ENCODE results near the gene ZNF891. TPM values are rescaled to one million over a fixed set of nuclear protein-coding genes. Genes with fewer than 3 reads are reported as not detected.
A peak's percentile ranks its signal among the peaks of the same experiment; 100 is the strongest.

ZNF891 gene
- total RNA-seq, 1 experiment from 2014 or later, result 2.0 TPM

GRCh38 chr12:133083345-133083744 is 46.7 kb downstream of the ZNF891 start:
- peaks cover 32% of the 10 kb centered on the region for H3K9me3 Mint-ChIP-seq (ENCODE audit: unreplicated experiment)
- H3K27me3 Mint-ChIP-seq (ENCODE audit: insufficient read depth, unreplicated experiment), result no peaks in the 10 kb centered on the region
- no peaks in the 10 kb centered on the region for H3K4me1 Mint-ChIP-seq (ENCODE audit: low read depth, unreplicated experiment)
- intact Hi-C loops (cut with micrococcal nuclease; ENCODE audit: unreplicated experiment), result no loop called here
- Histone ChIP-seq H3K9me3 (peaks cover 41% of the 10 kb centered on the region), H3K27me3 (replicated peaks; ENCODE audit: control insufficient read depth, insufficient read depth, low read length) (no peaks in the 10 kb centered on the region), H3K36me3 (ENCODE audit: control insufficient read depth, insufficient read depth, low read length) (peaks cover 10% of the 10 kb centered on the region), H3K4me3 (ENCODE audit: low read depth, low read length) (no peak overlapping the region), H3K4me1 (no peaks in the 10 kb centered on the region)
- no peak overlapping the region for H3K4me3 Mint-ChIP-seq (ENCODE audit: unreplicated experiment)
- TF ChIP-seq CTCF (IDR thresholded peaks at IDR 0.05; ENCODE audit: insufficient read depth in 1 of 2, low read depth in 1 of 2, low read length in 1 of 2, severe bottlenecking in 1 of 2, unreplicated experiment in 1 of 2), result no peak
- DNase-seq, result no peak
- ChIA-PET POLR2A (no interaction called here), CTCF (no interaction called here)
- H3K36me3 Mint-ChIP-seq (ENCODE audit: insufficient read depth, unreplicated experiment), result peaks cover 64% of the 10 kb centered on the region
- no peak overlapping the region for H3K27ac Mint-ChIP-seq (ENCODE audit: unreplicated experiment)
- BruUV-seq (replicated peaks), result no TSS peak

GRCh38 chr12:133081159-133081780 is 48.8 kb downstream of the ZNF891 start:
- Histone ChIP-seq H3K9me3 (peaks cover 46% of the 10 kb centered on the region), H3K27me3 (replicated peaks; ENCODE audit: control insufficient read depth, insufficient read depth, low read length) (no peaks in the 10 kb centered on the region), H3K36me3 (ENCODE audit: control insufficient read depth, insufficient read depth, low read length) (peaks cover 10% of the 10 kb centered on the region), H3K4me1 (no peaks in the 10 kb centered on the region), H3K4me3 (ENCODE audit: low read depth, low read length) (peak overlapping the region; percentile 72)
- intact Hi-C loops (cut with micrococcal nuclease; ENCODE audit: unreplicated experiment), result loop anchor here (2.0 kb wide), 1 partner anchor 124 kb away; the partner anchor contains the start of gene ZNF605
- Mint-ChIP-seq H3K27ac (ENCODE audit: unreplicated experiment) (no peak overlapping the region), H3K4me1 (ENCODE audit: low read depth, unreplicated experiment) (no peaks in the 10 kb centered on the region), H3K4me3 (ENCODE audit: unreplicated experiment) (no peak overlapping the region), H3K9me3 (ENCODE audit: unreplicated experiment) (peaks cover 33% of the 10 kb centered on the region), H3K36me3 (ENCODE audit: insufficient read depth, unreplicated experiment) (peaks cover 50% of the 10 kb centered on the region), H3K27me3 (ENCODE audit: insufficient read depth, unreplicated experiment) (no peaks in the 10 kb centered on the region)
- CTCF ChIA-PET, result no interaction called here
- no peak for TF ChIP-seq CTCF (IDR thresholded peaks at IDR 0.05; ENCODE audit: insufficient read depth in 1 of 2, low read depth in 1 of 2, low read length in 1 of 2, severe bottlenecking in 1 of 2, unreplicated experiment in 1 of 2)
- DNase-seq, result no peak
- BruUV-seq (replicated peaks), result no TSS peak
- POLR2A ChIA-PET, result interaction anchor here (0.5 to 1.0 kb wide), 2 partner anchors 8 to 95 kb away, joined by 3 to 5 read pairs; partner anchors contain the start of gene ZNF26

- DNase-seq, result peak; percentile 97
- peaks cover 43% of the 10 kb centered on the region for H3K9me3 ChIP-seq
- Mint-ChIP-seq H3K9me3 (ENCODE audit: unreplicated experiment) (peaks cover 36% of the 10 kb centered on the region), H3K36me3 (ENCODE audit: insufficient read depth, unreplicated experiment) (peaks cover 45% of the 10 kb centered on the region), H3K27ac (ENCODE audit: unreplicated experiment) (no peak within 1 kb of the TSS), H3K4me3 (ENCODE audit: unreplicated experiment) (no peak within 1 kb of the TSS), H3K27me3 (ENCODE audit: insufficient read depth, unreplicated experiment) (no peaks in the 10 kb centered on the region), H3K4me1 (ENCODE audit: low read depth, unreplicated experiment) (no peaks in the 10 kb centered on the region)
- H3K4me1 ChIP-seq, result no peaks in the 10 kb centered on the region
- intact Hi-C loops (cut with micrococcal nuclease; ENCODE audit: unreplicated experiment), result loop anchor here (1.0 to 2.0 kb wide), 5 partner anchors 43 to 124 kb away; partner anchors contain the start of genes ZNF10, ZNF26, ZNF268 and ZNF605
- H3K27me3 ChIP-seq (replicated peaks; ENCODE audit: control insufficient read depth, insufficient read depth, low read length), result no peaks in the 10 kb centered on the region
- peak in 1 of 2 experiments; percentile 16 for TF ChIP-seq CTCF (IDR thresholded peaks at IDR 0.05; ENCODE audit: insufficient read depth in 1 of 2, low read depth in 1 of 2, low read length in 1 of 2, severe bottlenecking in 1 of 2, unreplicated experiment in 1 of 2)
- peaks cover 10% of the 10 kb centered on the region for H3K36me3 ChIP-seq (ENCODE audit: control insufficient read depth, insufficient read depth, low read length)
- POLR2A ChIA-PET, result interaction anchor here (0.5 to 1.1 kb wide), 9 partner anchors 43 to 251 kb away, joined by 3 to 14 read pairs (median 5); partner anchors contain the start of genes ZNF10, ZNF26, ZNF268 and ZNF605
- CTCF ChIA-PET, result interaction anchor here (1.1 kb wide), 1 partner anchor 101 kb away, joined by 6 read pairs; the partner anchor contains the start of gene ZNF268
- no TSS peak for BruUV-seq (replicated peaks)
- H3K4me3 ChIP-seq (ENCODE audit: low read depth, low read length), result peak within 1 kb of the TSS; percentile 72
Measured at GRCh38 chr12:133080368-133081158, 49.5 kb downstream of the ZNF891 start, which contains the start of gene ZNF140. ZNF140 (plus strand) TSS chr12:133080923; CDS start chr12:133081321, 398 bp downstream.
